AG09309 (cell line): ENCODE results near the gene CSRP1.
"Not testable (repeated sequence)": the region's sequence is repeated elsewhere in the genome, so short reads cannot be mapped to it uniquely, and the experiment has no call there.

Experiments
- DNase-seq: peaks from one replicate; pipeline ENCODE4 v3.0.0-alpha.2; 2010; ENCODE audit warnings: low read depth
- H3K4me3 ChIP-seq: 2 replicates; pipeline ENCODE4 v1.5.1; 2011; ENCODE audit warnings: mild to moderate bottlenecking, low read depth, low read length, moderate library complexity; ENCODE audit not compliant: control insufficient read depth
- CTCF ChIP-seq: IDR thresholded peaks from 2 replicates; pipeline ENCODE4 v1.5.1; 2011; ENCODE audit warnings: mild to moderate bottlenecking, low read depth, low read length, inconsistent platforms; ENCODE audit not compliant: insufficient read depth, control insufficient read depth; ENCODE audit errors: missing control alignments

Gene CSRP1

GRCh38 chr1:201476670-201477344 lies 30.1 kb downstream of the CSRP1 start:
- no peak for DNase-seq
- no peak for TF ChIP-seq CTCF

GRCh38 chr1:201475915-201476669 lies 30.8 kb downstream of the CSRP1 start:
- no peak overlapping the region for H3K4me3 ChIP-seq
- no peak for TF ChIP-seq CTCF
- no peak for DNase-seq

More at GRCh38 chr1:201476670-201477344, 30.1 kb downstream of the CSRP1 start:
- no peak overlapping the region for H3K4me3 ChIP-seq

- DNase-seq: no peak
- H3K4me3 ChIP-seq: no peak overlapping the region
- TF ChIP-seq CTCF: no peak
Measured at GRCh38 chr1:201475130-201475529, 31.8 kb downstream of the CSRP1 start.

GRCh38 chr1:201473296-201473695 lies 33.6 kb downstream of the CSRP1 start:
- H3K4me3 ChIP-seq: no peak overlapping the region
- no peak for TF ChIP-seq CTCF
- DNase-seq: no peak

- not testable (repeated sequence) for H3K4me3 ChIP-seq, DNase-seq
Measured at GRCh38 chr1:201472321-201472720, 34.6 kb downstream of the CSRP1 start.

GRCh38 chr1:201471772-201472171 lies 35.2 kb downstream of the CSRP1 start:
- TF ChIP-seq CTCF: no peak
- H3K4me3 ChIP-seq: no peak overlapping the region
- DNase-seq: no peak

- no peak for DNase-seq
- no peak for TF ChIP-seq CTCF
- no peak overlapping the region for H3K4me3 ChIP-seq
Measured at GRCh38 chr1:201470581-201470980, 36.3 kb downstream of the CSRP1 start.
